ENCODE data around the gene MYL7.
"Not testable (repeated sequence)": the region's sequence is repeated elsewhere in the genome, so short reads cannot be mapped to it uniquely, and the experiment has no call there.

The MYL7 gene

DNA sequence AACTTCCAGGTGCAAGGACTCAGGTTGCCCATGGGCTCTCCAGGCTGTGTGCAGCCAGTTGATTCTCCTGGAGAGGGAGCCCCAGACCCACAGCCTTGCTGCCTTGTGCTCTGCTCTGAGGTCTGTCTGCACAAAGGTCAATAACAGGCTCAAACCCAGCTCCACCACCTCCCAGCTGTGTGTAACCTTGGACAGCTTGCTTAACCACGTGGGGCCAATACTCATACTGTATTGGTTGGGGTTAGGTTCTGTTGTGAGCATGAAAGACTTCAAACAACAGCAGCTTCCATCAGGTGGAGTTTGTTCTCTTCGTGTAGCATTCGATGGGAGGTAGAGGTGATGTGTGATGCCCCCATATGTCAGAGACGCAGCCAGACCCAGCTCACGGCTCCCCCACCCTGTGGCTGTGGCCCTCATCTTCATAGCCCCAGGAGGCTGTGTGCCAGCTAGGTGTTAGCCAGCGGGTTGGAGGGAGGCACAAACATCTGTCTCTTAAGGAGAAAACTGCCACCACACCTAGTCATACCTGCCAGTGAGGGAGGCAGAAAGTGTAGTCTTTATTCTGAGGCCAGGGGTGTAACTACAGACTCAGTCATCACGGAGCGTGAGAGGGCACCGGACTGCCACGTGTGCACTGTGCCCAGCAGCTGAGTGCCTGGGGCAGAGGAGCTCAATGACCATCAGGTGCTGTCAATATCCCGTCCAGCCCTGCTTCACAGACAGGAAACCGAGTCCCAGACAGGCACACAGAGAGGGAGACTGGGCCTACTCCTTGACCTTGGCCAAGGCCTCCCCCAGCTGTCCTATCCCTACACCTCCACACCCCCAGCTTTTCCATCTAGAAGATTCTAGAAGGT lies 9.7 kb downstream of the MYL7 start:
- DNase-seq (ENCODE audit: low spot score): no peak

DNA sequence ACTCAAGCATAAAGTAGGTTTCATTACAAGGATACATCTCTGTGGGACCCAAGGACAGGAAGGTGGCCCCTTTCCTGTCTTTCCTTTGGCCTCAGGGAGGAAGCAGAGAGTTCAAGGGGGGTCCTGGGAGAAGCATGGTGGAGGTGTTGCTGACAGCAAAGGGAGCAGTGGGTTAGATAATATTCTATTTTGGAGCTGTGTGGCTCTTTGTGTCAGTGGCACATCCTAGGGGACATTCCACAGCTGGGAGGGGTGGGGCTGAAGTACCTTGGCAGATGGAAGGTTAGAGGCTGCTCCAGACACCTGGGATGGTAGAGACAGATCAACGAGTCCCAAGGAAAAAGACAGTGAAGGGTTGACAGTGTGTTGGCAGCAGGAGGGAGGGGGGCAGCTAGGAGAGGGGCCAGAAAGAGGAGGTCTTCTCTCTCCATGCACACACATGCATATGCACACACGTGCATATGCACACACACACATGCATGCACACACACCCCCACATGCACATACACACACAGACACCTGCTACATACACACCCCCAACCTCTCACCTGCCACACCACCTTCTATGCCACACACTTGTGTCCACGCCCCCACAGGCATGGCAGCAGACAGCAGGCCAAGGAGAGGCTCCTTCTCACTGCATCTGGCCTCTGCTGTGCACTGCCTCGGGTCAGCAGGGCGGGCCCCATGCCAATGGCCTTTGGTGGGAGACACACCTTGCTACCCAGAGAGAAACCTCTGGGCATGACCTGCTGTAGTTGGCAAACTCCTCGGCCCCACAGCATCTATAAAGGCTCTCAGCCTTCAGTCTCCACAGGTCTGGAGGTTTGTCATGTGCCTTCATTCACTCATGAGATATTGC lies 12.2 kb downstream of the MYL7 start:
- DNase-seq (ENCODE audit: low spot score): no peak

DNA sequence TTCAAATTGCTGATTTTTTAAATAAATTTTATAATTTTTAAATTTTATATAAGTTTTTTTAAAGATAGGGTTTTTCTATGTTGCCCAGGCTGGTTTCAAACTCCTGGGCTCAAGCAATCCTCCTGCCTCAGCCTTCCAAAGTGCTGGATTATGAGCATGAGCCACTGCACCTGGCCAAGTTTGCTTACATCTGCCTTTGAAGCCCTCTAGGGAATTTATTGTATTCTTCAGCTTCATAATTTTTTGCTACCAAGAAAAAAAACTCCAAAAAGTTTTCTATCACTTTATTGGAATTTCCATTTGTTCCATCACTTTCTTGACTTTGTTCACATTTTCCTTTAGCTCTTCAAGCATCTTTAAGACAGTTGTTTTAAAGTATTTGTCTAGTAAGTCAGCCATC lies 14.0 kb downstream of the MYL7 start:
- DNase-seq (ENCODE audit: low spot score): no peak

GRCh38 chr7:44126574-44126973 lies 14.6 kb downstream of the MYL7 start:
- not testable (repeated sequence) for DNase-seq (ENCODE audit: low spot score)

GRCh38 chr7:44124822-44125202 lies 16.3 kb downstream of the MYL7 start:
- DNase-seq (ENCODE audit: low spot score): no peak

DNA sequence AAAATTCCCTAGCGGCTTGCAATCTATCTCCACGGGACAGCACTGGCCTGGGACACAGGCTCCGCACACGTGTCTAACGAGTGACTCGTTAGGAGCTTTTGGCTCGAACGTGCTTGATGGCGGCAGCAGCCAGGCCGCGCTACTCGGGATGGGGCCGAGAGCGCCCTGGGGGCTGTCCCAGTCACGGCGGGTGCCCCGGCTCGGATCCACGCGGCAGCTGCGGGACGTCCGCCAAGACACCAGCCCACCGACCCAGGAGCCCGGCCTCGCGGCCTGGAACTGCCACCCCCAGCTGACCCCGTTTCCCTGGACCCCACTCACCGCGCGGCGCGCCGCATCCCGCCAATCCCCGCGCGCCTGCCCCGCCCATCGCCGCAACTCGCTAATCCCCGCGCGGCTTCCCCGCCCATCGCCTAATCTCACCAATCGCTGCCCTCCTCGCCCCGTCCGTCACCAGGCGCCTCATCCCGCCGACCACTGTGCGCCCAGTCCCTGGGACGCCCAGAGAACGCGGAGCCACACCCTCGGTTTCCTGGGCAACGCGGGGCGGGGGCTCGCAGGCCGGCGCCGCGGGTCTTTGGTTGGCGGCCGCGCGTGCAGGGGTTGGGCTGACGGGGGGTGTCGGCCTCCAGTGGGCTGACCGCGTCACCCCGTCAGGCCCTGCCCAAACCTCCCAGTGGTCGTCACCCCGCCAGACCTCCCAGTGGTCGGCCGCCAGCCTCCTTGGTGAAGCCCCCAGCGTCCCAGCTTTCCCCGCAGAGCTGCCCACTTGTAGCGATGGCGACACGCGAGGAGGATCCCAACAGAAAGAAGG lies 17.7 kb downstream of the MYL7 start, which contains the start of gene POLD2:
Gene POLD2, minus strand, starts transcription at position 359 of the 814 bp plus-strand sequence. CDS start 1,495 bp downstream, outside the sequence.
- DNase-seq (ENCODE audit: low spot score): peak; percentile 95

DNA sequence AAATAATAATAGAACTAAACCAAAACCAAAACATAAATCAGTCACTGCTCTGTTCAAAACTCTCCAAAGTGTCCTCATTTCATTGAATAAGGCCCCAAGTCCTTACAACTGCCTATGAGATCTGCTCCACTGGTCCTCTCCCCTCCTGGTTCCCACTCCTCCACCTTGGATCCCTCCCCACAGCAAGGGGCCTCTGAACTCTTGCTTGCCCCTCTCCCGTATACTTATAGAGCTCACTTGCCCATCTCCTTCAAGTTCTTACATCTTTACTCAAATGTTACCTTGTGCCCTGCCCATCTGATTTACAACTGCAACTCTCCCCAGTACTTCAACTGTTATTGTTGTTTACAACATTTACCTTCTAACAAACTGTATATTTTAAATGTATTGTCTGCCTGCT lies 18.6 kb downstream of the MYL7 start:
- DNase-seq (ENCODE audit: low spot score): no peak

GRCh38 chr7:44121761-44122420 lies 19.2 kb downstream of the MYL7 start:
- no peak for DNase-seq (ENCODE audit: low spot score)

- no peak for DNase-seq (ENCODE audit: low spot score)
Measured at GRCh38 chr7:44120395-44120794, 20.7 kb downstream of the MYL7 start.

DNA sequence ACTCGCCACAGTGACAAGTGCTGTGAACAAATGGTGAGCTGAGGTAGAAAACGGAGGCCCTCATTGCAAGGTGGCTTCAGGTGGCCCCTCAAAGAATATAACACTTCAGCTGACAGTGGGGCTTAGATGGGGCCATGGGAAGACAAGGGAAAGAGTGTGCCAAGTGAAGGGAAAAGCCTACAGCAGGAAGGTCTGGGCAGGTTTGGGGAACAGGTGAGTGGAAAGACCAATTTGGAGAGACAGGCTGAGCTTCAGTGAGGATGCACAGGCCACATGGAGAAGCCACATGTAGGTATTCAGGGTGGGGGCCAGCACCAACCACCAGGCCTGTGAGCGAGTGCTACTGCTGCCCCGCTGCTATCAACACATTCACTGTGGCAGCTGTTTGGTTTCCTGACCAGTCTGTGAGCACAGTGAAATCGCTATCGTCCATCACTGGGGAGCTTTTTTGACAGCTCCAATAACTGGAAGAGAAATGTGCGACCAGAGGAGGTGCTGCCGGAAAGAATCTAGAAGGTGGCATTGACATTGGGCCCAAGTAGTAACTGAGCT lies 21.2 kb downstream of the MYL7 start:
- DNase-seq (ENCODE audit: low spot score): no peak

GRCh38 chr7:44117801-44118429 lies 23.2 kb downstream of the MYL7 start:
- DNase-seq (ENCODE audit: low spot score): no peak

DNA sequence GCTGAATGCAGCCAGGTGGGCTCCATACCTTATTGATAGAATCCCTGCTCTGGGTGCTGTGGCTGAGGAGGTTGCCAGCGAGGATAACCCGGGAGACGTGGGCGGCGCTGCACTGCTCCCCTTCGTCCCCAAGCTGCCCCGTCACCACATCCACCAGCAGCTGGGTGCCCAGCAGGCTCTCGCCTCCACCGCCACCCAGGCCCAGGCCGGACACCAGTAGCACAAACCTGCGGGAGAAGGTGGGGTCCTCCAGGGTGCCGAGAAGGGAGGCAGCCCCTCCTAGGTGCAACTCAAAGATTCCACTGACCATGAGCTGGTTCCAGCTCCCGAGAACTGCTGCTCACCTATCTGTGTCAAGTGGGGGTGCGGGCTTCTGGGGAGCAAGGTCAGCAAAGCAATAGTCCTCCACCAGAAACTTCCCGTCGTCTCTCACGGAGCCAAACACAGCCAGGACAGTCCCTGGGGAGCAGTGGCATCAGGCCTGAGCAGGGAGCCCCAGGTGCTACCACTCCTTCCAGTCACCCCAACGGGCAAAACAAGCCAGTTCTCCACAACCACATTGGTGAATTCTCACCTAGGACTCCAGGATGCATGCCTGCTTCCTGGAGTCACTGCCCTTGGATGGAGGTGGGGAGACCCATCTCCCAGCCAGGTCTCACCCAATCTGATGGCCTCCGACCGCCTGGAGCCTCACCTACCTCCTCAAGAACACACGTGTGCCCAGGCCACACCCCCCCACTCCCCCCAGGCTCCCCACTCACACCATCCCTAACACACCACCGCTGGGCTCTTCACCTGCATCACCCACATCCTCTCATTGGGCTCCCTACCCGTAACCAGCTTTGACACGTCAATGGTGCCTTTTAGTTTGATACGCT lies 24.1 kb downstream of the MYL7 start:
- no peak for DNase-seq (ENCODE audit: low spot score)

- DNase-seq (ENCODE audit: low spot score): no peak
Measured at GRCh38 chr7:44116087-44116788, 24.9 kb downstream of the MYL7 start.

- no peak for DNase-seq (ENCODE audit: low spot score)
Measured at GRCh38 chr7:44114586-44115310, 26.4 kb downstream of the MYL7 start.

DNA sequence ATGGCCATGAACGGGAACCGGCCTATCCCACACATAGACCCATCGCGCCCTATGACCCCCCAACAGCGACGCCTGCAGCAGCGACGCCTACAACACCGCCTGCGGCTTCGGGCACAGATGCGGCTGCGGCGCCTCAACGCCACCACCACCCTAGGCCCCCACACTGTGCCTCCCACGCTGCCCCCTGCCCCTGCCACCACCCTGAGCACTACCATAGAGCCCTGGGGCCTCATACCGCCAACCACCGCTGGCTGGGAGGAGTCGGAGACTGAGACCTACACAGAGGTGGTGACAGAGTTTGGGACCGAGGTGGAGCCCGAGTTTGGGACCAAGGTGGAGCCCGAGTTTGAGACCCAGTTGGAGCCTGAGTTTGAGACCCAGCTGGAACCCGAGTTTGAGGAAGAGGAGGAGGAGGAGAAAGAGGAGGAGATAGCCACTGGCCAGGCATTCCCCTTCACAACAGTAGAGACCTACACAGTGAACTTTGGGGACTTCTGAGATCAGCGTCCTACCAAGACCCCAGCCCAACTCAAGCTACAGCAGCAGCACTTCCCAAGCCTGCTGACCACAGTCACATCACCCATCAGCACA lies 27.3 kb downstream of the MYL7 start:
- DNase-seq (ENCODE audit: low spot score): no peak

DNA sequence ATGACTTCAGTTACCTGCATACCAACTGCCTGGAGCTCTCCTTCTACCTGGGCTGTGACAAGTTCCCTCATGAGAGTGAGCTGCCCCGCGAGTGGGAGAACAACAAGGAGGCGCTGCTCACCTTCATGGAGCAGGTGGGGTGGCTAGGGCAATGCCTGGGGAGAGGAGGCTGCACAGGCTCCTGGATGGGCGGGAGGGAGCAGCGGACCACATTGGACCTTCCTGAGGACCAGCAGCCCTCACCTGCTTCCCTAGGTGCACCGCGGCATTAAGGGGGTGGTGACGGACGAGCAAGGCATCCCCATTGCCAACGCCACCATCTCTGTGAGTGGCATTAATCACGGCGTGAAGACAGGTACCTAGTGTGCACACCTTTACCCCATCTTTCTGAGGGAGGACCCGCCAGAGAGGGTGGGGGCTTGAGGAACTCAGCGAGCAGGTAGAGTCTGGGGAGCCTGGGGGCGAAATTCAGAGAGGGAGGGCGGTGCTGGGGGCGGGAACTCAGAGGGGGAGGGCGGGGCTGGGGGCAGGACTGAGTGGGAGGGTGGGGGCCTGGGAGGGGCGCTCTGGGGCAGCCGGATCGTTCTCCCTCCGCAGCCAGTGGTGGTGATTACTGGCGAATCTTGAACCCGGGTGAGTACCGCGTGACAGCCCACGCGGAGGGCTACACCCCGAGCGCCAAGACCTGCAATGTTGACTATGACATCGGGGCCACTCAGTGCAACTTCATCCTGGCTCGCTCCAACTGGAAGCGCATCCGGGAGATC lies 28.0 kb downstream of the MYL7 start:
- no peak for DNase-seq (ENCODE audit: low spot score)

All from CD4-positive, alpha-beta T cell treated with Interleukin-6 at 100 ng/mL for 8 hours (primary cell).